Kidney (tissue), 14 donors: Measurements from ENCODE around the gene CCDC82. TPM values are rescaled to one million over a fixed set of nuclear protein-coding genes. Genes with fewer than 3 reads are reported as not detected.

Experiments
- DNase-seq, 5 donors: peaks; one replicate each; pipeline ENCODE4 v3.0.0-alpha.2; 2013 to 2020
- FAIRE-seq: peaks from 2 replicates; lab custom pipeline; 2012; peaks lifted over from hg19 to GRCh38; lab: Jason Lieb, UNC
- H3K27ac ChIP-seq, 2 donors: one replicate each; pipeline ENCODE4 v1.7.0; 2013; ENCODE audit warnings: low read depth in 2 of 2, low read length in 2 of 2, inconsistent platforms in 1 of 2
- H3K27me3 ChIP-seq: one replicate; pipeline ENCODE4 v1.7.1; 2013; ENCODE audit warnings: low read length, inconsistent platforms; ENCODE audit not compliant: control insufficient read depth, insufficient read depth
- H3K36me3 ChIP-seq, 3 donors: one replicate each; pipeline versions ENCODE4 v1.7.0 to v1.7.1; 2013; ENCODE audit warnings: low read length in 3 of 3, control low read depth in 1 of 3, inconsistent platforms in 1 of 3; ENCODE audit not compliant: insufficient read depth in 3 of 3, control insufficient read depth in 2 of 3
- H3K4me1 ChIP-seq, 3 donors: one replicate each; pipeline versions ENCODE4 v1.7.0 to v1.7.1; 2013; ENCODE audit warnings: low read length in 3 of 3, inconsistent platforms in 1 of 3, low read depth in 1 of 3; ENCODE audit not compliant: control insufficient read depth in 2 of 3, insufficient read depth in 2 of 3
- H3K4me3 ChIP-seq, 3 donors: one replicate each; pipeline versions ENCODE4 v1.7.0 to v1.8.1; 2013; ENCODE audit warnings: low read length in 3 of 3, control low read depth in 1 of 3, inconsistent platforms in 1 of 3
- H3K9ac ChIP-seq, 3 donors: one replicate each; pipeline versions ENCODE4 v1.7.0 to v1.7.1; 2013; ENCODE audit warnings: low read length in 3 of 3, control low read depth in 1 of 3, inconsistent platforms in 1 of 3
- H3K9me3 ChIP-seq, 3 donors: one replicate each; pipeline versions ENCODE4 v1.7.0 to v1.7.1; 2013; ENCODE audit warnings: low read length in 3 of 3, control low read depth in 1 of 3, inconsistent platforms in 1 of 3; ENCODE audit not compliant: control insufficient read depth in 2 of 3, insufficient read depth in 1 of 3
- intact Hi-C: fragments of 100-400 bp; cut with DNase I; formaldehyde crosslinking; loops from one replicate; pipeline ENCODE4 v1.11.1; 2022
- polyA plus RNA-seq: library from polyadenylated mRNA; stranded (reverse); fragments of 350-450 nt; fragmentation: Illumina TruSeq; extraction: RNeasy Lipid Tissue Mini Kit (QIAGEN cat#74804); gene quantifications from one replicate; pipeline ENCODE4 v1.2.3, GENCODE V29; 2014; ENCODE audit warnings: low read depth, low replicate concordance; ENCODE audit not compliant: insufficient read depth
- total RNA-seq: library from RNA; stranded (reverse); fragmentation: NEBNext Ultra II Directional; extraction: Animal tissue kit (Norgen Biotek cat#: 25700); gene quantifications from one replicate; pipeline ENCODE4 v1.2.1, GENCODE V29; 2021
- TF ChIP-seq, protein P1 (sequence below): IDR thresholded peaks from 3 replicates; pipeline ENCODE4 v1.5.1; 2012; ENCODE audit warnings: mild to moderate bottlenecking, moderate library complexity, borderline replicate concordance; ENCODE audit not compliant: insufficient read depth; ENCODE audit errors: extremely low read depth
- donor health status: control.
- donor health status: control.
- donor health status: control.
- donor health status: control.
- donor health status: control.
- donor health status: DM: yes; HTN: yes; CAD: no.
- donor health status: Normal renal cell carcinoma (clear cell type).

Gene CCDC82
- total and polyA plus RNA-seq, 2 donors from 2014 or later: 13.0 to 25.8 TPM

- no peaks in the 10 kb centered on the region for H3K9me3 ChIP-seq
- no peaks in the 10 kb centered on the region for H3K36me3 ChIP-seq
- H3K27ac ChIP-seq: no peak overlapping the region
- H3K27me3 ChIP-seq: no peaks in the 10 kb centered on the region
- H3K4me1 ChIP-seq: no peaks in the 10 kb centered on the region
- TF ChIP-seq, protein P1, sequence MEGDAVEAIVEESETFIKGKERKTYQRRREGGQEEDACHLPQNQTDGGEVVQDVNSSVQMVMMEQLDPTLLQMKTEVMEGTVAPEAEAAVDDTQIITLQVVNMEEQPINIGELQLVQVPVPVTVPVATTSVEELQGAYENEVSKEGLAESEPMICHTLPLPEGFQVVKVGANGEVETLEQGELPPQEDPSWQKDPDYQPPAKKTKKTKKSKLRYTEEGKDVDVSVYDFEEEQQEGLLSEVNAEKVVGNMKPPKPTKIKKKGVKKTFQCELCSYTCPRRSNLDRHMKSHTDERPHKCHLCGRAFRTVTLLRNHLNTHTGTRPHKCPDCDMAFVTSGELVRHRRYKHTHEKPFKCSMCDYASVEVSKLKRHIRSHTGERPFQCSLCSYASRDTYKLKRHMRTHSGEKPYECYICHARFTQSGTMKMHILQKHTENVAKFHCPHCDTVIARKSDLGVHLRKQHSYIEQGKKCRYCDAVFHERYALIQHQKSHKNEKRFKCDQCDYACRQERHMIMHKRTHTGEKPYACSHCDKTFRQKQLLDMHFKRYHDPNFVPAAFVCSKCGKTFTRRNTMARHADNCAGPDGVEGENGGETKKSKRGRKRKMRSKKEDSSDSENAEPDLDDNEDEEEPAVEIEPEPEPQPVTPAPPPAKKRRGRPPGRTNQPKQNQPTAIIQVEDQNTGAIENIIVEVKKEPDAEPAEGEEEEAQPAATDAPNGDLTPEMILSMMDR: no peak
- intact Hi-C loops: no loop called here
- H3K4me3 ChIP-seq: no peak overlapping the region
- no peak for FAIRE-seq
- H3K9ac ChIP-seq: no peak overlapping the region
- DNase-seq: no peak
Observed at GRCh38 chr11:96400697-96401096, 11.0 kb upstream of the CCDC82 start.

GRCh38 chr11:96397863-96398262 lies 8.2 kb upstream of the CCDC82 start:
- no peak overlapping the region for H3K27ac ChIP-seq
- intact Hi-C loops: no loop called here
- TF ChIP-seq, protein P1: no peak
- DNase-seq (peak in 1 of 5 donors; percentile 9), FAIRE-seq (no peak)
- H3K36me3 ChIP-seq: no peaks in the 10 kb centered on the region
- no peaks in the 10 kb centered on the region for H3K4me1 ChIP-seq
- no peak overlapping the region for H3K4me3 ChIP-seq
- H3K27me3 ChIP-seq: no peaks in the 10 kb centered on the region
- no peak overlapping the region for H3K9ac ChIP-seq
- H3K9me3 ChIP-seq: no peaks in the 10 kb centered on the region

DNA sequence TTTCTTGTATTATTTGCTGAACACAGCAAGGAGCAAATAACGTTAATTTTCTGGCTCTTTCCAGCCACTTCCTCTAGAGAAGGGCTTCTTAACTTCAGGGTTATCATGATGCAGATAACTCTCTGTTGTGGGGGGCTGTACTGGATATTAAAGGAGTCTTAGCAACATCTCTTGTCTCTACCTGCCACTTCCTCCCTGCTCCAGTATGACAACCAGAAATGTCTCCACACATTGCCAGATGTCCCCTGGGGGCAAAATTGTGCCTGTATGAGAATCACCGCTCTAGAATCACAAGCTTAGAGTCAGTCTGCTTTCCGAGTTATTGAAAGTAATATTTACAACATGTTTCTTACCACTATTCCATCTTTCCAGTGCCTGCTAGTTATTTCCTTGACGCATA lies 6.9 kb upstream of the CCDC82 start:
- FAIRE-seq (no peak), DNase-seq (no peak)
- Histone ChIP-seq H3K4me3 (no peak overlapping the region), H3K9me3 (no peaks in the 10 kb centered on the region), H3K27me3 (no peaks in the 10 kb centered on the region), H3K9ac (no peak overlapping the region), H3K4me1 (no peaks in the 10 kb centered on the region), H3K36me3 (no peaks in the 10 kb centered on the region), H3K27ac (no peak overlapping the region)
- intact Hi-C loops: no loop called here
- TF ChIP-seq, protein P1: no peak

DNA sequence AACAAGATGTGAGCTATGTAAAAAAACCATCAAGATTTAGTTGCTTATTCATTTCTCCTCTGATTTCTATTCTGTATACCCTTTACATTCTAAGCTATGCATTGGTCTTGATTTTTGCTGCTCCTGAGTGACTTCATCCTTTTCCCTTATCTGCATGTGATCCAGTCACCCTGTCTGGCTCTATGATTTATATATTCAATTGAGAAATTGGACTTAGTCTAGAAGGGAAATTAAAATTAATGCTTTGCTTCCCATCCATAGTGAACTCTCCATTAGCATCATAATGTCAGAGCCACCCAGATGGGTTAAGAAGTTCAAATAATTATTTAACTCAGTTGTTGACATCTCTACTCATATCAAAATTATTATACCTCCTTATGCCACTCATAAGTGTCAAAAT lies 5.1 kb upstream of the CCDC82 start:
- Histone ChIP-seq H3K9me3 (no peaks in the 10 kb centered on the region), H3K4me3 (no peak overlapping the region), H3K36me3 (no peaks in the 10 kb centered on the region), H3K27me3 (no peaks in the 10 kb centered on the region), H3K9ac (no peak overlapping the region), H3K27ac (no peak overlapping the region), H3K4me1 (peaks cover 0 to 3% (median 0%) of the 10 kb centered on the region in 3 donors)
- TF ChIP-seq, protein P1: no peak
- intact Hi-C loops: no loop called here
- DNase-seq (no peak), FAIRE-seq (no peak)
